Smooth muscle cell (in vitro differentiated cells): ENCODE results near the gene SYNM. TPM values are rescaled to one million over a fixed set of nuclear protein-coding genes. Genes with fewer than 3 reads are reported as not detected.

Source experiments
- DNase-seq: peaks from one replicate; lab custom pipeline; 2025; ENCODE audit not compliant: unreplicated experiment; lab: John Stamatoyannopoulos, UW
- H2AFZ ChIP-seq: fragments of 200-600 bp; sonication (generic); 2 replicates; pipeline ENCODE4 v1.6.0; 2016; ENCODE audit warnings: antibody characterized with exemption, low read depth, mild to moderate bottlenecking
- H3F3A ChIP-seq: fragments of 200-600 bp; sonication (generic); 2 replicates; pipeline ENCODE4 v1.6.0; 2017; ENCODE audit warnings: antibody characterized with exemption, low read depth
- H3K27ac ChIP-seq: fragments of 200-600 bp; sonication (generic); 2 replicates; pipeline ENCODE4 v1.5.1; 2016; ENCODE audit warnings: low read depth, mild to moderate bottlenecking
- H3K27me3 ChIP-seq: fragments of 200-600 bp; sonication (generic); 2 replicates; pipeline ENCODE4 v1.6.1; 2016; ENCODE audit warnings: low read depth, mild to moderate bottlenecking
- H3K36me3 ChIP-seq: fragments of 200-600 bp; sonication (generic); 2 replicates; pipeline ENCODE4 v1.5.1; 2016; ENCODE audit warnings: low read depth
- H3K4me1 ChIP-seq: fragments of 200-600 bp; sonication (generic); 2 replicates; pipeline ENCODE4 v1.5.1; 2016; ENCODE audit warnings: low read depth
- H3K4me2 ChIP-seq: fragments of 200-600 bp; sonication (generic); 2 replicates; pipeline ENCODE4 v1.6.0; 2016; ENCODE audit warnings: mild to moderate bottlenecking
- H3K4me3 ChIP-seq: fragments of 200-600 bp; sonication (generic); 2 replicates; pipeline ENCODE4 v1.5.1; 2016; ENCODE audit warnings: mild to moderate bottlenecking
- H3K79me2 ChIP-seq: fragments of 200-600 bp; sonication (generic); 2 replicates; pipeline ENCODE4 v1.6.0; 2016; ENCODE audit warnings: low read depth, mild to moderate bottlenecking
- H3K9ac ChIP-seq: fragments of 200-600 bp; sonication (generic); 2 replicates; pipeline ENCODE4 v1.6.0; 2016; ENCODE audit warnings: low read depth
- H3K9me3 ChIP-seq: fragments of 200-600 bp; sonication (generic); replicated peaks from 2 replicates; pipeline ENCODE4 v1.5.1; 2016; ENCODE audit warnings: low read depth
- H4K20me1 ChIP-seq: fragments of 200-600 bp; sonication (generic); 2 replicates; pipeline ENCODE4 v1.6.0; 2016; ENCODE audit warnings: low read depth
- CTCF ChIP-seq: fragments of 200-600 bp; sonication (generic); IDR thresholded peaks from 2 replicates; pipeline ENCODE4 v1.5.1; 2017; ENCODE audit warnings: borderline replicate concordance, mild to moderate bottlenecking, antibody characterized with exemption; ENCODE audit not compliant: insufficient read depth, poor library complexity, severe bottlenecking
- WGBS: methylation state at CpG from one replicate; pipeline ENCODE4 v1.1.7; 2016; ENCODE audit warnings: low lambda C conversion rate; 5-methylcytosine and 5-hydroxymethylcytosine counted together
- polyA plus RNA-seq: library from polyadenylated mRNA; unstranded; fragments of >200 nt; fragmentation: Nextera tagmentation; extraction: Ambion mirVana; gene quantifications from 2 replicates; pipeline ENCODE4 v1.2.1, GENCODE V29; 2016
- total RNA-seq: library from RNA; depleted of rRNA; stranded (reverse); fragments of >200 nt; gene quantifications from 2 replicates; pipeline ENCODE4 v1.2.3, GENCODE V29; 2014

The SYNM gene
- total and polyA plus RNA-seq, 2 experiments from 2014 or later = 1.3 to 3.0 TPM

GRCh38 chr15:99143242-99143641, 38.4 kb downstream of the SYNM start:
- no peak overlapping the region for H3K9ac ChIP-seq
- no peaks in the 10 kb centered on the region for H3K9me3 ChIP-seq
- TF ChIP-seq CTCF = no peak
- no peaks in the 10 kb centered on the region for H4K20me1 ChIP-seq
- H3F3A ChIP-seq = no peaks in the 10 kb centered on the region
- no peak overlapping the region for H2AFZ ChIP-seq
- no peak overlapping the region for H3K27ac ChIP-seq
- DNase-seq = no peak
- no peak overlapping the region for H3K4me3 ChIP-seq
- peaks cover 20% of the 10 kb centered on the region for H3K4me1 ChIP-seq
- no peaks in the 10 kb centered on the region for H3K79me2 ChIP-seq
- H3K36me3 ChIP-seq = no peaks in the 10 kb centered on the region
- H3K4me2 ChIP-seq = peak overlapping the region; percentile 25
- H3K27me3 ChIP-seq = no peaks in the 10 kb centered on the region
- 22% methylated on average over 3 of the region's 3 CpGs for WGBS

- Histone ChIP-seq H3K9ac (no peak overlapping the region), H3K27me3 (no peaks in the 10 kb centered on the region), H3F3A (no peaks in the 10 kb centered on the region), H3K9me3 (no peaks in the 10 kb centered on the region), H3K4me2 (peak overlapping the region; percentile 25), H2AFZ (no peak overlapping the region), H3K4me1 (peaks cover 20% of the 10 kb centered on the region), H4K20me1 (no peaks in the 10 kb centered on the region), H3K79me2 (no peaks in the 10 kb centered on the region), H3K36me3 (no peaks in the 10 kb centered on the region), H3K4me3 (no peak overlapping the region), H3K27ac (peak overlapping the region; percentile 50)
- no peak for TF ChIP-seq CTCF
- DNase-seq = no peak
- WGBS = 67% methylated on average over 7 of the region's 7 CpGs
Measured at GRCh38 chr15:99143655-99144610, 39.1 kb downstream of the SYNM start.

GRCh38 chr15:99145005-99145404, 40.1 kb downstream of the SYNM start:
- Histone ChIP-seq H3K9ac (no peak overlapping the region), H3F3A (no peaks in the 10 kb centered on the region), H3K4me1 (peaks cover 20% of the 10 kb centered on the region), H3K4me3 (no peak overlapping the region), H3K79me2 (no peaks in the 10 kb centered on the region), H3K36me3 (no peaks in the 10 kb centered on the region), H3K27ac (no peak overlapping the region), H3K27me3 (no peaks in the 10 kb centered on the region), H3K9me3 (no peaks in the 10 kb centered on the region), H2AFZ (no peak overlapping the region), H3K4me2 (no peak overlapping the region), H4K20me1 (no peaks in the 10 kb centered on the region)
- no peak for TF ChIP-seq CTCF
- 84% methylated on average over 10 of the region's 10 CpGs for WGBS
- DNase-seq = no peak
